Measurements from ENCODE around the gene PALB2.
A peak's percentile ranks its signal among the peaks of the same experiment; 100 is the strongest.

Gene PALB2

DNA sequence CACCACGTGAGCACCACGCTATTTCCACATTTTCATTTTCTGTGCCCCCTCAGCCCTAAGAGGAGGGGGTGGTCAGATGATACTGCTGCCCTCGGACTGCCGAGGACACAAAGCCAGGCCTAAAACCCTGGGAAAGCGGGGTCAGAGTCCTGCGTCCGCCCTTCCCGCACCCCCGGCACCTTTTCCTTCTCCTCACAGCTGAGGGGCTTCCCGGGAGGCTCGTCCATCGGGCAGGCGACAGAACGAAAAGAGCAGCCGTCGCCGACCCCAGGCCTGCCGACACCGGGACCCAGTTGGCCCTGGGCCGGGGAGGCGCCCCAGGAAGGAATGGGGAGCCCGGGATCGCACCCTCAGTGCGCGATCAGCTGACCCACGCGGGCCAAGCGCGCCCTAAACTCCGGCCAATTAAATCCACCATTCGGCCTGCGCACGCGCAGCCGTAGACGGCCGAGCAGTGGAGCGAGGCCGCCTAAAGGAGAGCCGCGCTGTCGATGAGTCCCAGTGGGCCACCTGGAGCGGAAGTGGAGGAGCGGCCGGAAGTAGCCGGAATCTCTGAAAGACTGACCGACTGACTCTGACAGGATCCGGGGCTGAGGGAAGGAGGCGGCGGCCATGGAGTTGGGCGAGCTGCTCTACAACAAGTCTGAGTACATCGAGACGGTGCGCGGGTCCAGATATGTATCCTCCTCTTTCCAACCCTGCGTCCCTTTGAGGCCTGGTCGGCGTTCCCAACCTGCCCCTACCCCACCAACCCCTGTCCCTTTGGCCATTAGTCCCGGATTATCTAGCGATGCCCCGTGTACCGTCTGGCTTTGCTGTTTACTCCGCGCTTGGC lies at the start of gene PALB2, which contains the start of gene DCTN5:
Gene PALB2 (minus strand): TSS at position 380 of the 835 bp plus-strand sequence. CDS start 153 bp downstream, at position 227.
Gene DCTN5 (plus strand): TSS at position 536 of the 835 bp plus-strand sequence. CDS start 77 bp downstream, at position 613.
- FAIRE-seq = no peak

DNA sequence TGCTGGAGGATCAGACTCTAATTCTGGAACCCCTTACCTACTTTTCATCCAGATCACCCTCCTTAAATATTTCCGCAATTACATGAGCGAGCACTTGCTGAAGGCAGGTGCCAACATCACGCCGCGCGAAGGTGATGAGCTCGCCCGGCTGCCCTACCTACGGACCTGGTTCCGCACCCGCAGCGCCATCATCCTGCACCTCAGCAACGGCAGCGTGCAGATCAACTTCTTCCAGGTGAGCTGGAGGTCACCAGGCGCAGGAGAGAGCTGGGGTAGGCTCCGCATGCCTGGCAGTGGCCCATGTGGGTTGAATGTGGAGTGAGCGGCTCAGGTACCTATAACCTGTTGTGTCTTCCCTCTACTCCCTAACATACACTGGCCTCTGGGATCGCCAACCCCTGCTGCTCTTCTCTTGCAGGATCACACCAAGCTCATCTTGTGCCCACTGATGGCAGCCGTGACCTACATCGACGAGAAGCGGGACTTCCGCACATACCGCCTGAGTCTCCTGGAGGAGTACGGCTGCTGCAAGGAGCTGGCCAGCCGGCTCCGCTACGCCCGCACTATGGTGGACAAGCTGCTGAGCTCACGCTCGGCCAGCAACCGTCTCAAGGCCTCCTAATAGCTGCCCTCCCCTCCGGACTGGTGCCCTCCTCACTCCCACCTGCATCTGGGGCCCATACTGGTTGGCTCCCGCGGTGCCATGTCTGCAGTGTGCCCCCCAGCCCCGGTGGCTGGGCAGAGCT lies 48.5 kb upstream of the PALB2 start:
- FAIRE-seq = no peak
- no peak for DNase-seq (ENCODE audit: low spot score)

More for the DNA sequence above, at the start of gene PALB2, which contains the start of gene DCTN5:
- peak; percentile 95 for DNase-seq (ENCODE audit: low spot score)

DNA sequence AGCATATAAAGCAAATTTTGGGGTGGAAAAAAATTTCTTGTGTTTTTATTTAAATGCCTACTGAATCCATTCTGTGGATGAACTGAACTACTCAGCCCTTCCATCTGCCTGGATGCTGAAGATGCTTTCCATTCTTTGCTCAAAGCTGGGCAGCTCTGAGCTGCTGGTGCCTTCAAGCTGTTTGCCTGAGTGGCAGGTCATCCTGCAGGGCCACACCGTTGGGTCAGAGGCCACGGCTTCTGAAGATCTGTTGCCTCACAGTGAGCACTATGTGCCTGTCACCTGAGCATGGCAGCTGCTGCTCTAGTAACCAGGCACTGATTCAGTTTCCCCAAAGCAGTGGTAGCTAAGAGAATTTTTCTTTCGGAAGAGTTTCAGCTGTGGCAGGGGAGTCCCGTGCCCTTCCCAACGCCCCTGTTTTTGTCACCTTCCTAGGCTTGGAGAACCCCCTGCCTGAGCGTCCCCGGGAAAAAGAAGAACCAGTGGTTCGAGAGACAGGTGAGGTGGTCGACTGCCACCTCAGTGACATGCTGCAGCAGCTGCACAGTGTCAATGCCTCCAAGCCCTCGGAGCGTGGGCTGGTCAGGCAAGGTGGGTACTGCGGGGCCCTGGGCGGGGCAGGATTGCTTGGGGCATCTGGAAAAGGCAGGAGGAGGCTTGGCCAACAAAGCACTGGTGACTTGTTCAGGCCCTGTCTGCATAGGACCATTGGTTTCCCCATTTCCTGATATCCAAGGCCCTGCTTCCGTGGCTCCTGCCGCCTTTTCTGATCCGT lies 46.1 kb upstream of the PALB2 start:
- DNase-seq (ENCODE audit: low spot score) (no peak), FAIRE-seq (no peak)

DNA sequence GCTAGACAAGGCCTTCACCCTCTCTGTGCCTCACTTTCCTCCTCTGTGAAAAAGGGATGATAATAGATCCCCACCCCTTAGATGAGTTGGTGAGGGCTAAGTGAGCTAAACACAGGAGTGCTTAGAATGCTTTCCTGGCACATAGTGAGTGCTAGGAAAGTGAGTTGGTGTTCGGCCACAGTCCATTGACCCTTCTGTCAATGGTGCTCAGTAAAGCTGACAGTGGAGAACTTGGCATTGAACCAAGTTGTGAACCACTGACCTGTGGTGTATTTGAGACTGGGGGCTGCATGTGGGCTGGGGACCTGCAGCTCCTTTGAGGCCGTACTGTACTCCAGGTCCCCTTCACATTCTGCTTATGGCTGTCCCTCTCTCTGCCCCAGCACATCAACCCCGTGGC lies 42.4 kb upstream of the PALB2 start:
- no peak for DNase-seq (ENCODE audit: low spot score)
- no peak for FAIRE-seq

DNA sequence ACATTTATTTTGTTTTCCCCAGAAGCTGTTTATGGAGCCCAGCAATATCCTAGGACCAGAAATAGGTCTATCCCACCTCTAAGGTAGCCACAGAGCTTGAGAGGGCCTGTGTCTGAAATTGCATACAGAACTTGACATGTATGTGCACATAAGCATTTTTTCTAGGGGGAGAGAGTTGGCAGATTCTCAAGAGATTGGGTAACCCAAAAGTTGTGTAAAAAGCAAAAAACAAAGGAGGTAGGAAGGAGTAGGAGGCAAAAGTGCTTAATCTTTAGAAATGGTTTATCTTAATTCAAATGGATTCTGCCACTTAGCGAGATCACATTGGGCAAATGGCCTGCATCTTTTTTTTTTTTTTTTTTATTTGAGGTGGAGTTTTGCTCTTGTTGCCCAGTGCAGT lies 41.1 kb upstream of the PALB2 start:
- DNase-seq (ENCODE audit: low spot score) (no peak), FAIRE-seq (no peak)

DNA sequence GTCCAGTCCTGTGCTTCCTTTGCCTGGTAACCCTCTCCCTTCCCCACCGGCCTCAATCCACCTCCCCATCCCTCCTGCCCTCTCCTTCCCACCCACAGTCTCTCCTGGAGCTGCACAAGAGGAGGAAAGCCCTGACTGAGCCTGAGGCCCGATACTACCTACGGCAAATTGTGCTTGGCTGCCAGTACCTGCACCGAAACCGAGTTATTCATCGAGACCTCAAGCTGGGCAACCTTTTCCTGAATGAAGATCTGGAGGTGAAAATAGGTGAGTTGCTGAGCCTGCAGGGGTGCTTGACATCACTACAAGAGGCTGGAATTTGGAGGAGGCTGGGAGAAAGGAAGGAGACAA lies 38.9 kb upstream of the PALB2 start:
- no peak for FAIRE-seq

DNA sequence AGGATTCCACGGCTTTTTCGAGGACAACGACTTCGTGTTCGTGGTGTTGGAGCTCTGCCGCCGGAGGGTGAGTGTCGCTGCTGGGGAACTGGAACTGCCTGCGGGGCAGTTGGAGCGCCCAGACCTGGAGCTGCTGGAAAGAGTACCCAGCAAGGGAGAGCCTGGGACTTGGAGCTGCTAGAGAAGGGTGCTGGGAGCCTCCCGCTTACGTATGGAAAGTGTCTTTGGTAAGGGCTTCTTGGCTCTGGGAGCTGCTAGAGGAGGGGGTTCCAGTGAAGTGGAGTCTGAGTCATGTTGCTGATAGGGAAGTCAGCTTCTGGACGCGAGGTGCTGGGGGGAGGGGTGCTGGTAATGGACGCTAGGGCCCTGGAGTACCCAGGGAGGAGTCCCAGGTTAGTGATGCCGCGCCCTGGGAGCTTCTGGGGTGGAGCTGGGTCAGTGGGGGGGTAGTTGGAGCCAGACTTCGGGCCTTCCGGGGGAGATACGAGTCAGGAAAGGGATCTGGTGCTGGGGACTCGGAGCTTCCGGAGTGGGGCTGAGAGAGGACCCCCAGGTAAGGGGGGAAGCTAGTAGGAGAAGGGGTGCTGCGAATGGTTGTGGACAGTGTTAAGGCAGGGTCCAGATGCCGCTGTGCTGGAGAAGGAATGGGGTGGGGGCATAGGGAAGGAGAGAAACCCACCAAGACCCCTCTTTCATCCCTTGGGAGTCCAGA lies 38.3 kb upstream of the PALB2 start:
- no peak for FAIRE-seq
- DNase-seq (ENCODE audit: low spot score) = peak; percentile 58

More for the DNA sequence above, 38.9 kb upstream of the PALB2 start:
- DNase-seq (ENCODE audit: low spot score) = no peak

DNA sequence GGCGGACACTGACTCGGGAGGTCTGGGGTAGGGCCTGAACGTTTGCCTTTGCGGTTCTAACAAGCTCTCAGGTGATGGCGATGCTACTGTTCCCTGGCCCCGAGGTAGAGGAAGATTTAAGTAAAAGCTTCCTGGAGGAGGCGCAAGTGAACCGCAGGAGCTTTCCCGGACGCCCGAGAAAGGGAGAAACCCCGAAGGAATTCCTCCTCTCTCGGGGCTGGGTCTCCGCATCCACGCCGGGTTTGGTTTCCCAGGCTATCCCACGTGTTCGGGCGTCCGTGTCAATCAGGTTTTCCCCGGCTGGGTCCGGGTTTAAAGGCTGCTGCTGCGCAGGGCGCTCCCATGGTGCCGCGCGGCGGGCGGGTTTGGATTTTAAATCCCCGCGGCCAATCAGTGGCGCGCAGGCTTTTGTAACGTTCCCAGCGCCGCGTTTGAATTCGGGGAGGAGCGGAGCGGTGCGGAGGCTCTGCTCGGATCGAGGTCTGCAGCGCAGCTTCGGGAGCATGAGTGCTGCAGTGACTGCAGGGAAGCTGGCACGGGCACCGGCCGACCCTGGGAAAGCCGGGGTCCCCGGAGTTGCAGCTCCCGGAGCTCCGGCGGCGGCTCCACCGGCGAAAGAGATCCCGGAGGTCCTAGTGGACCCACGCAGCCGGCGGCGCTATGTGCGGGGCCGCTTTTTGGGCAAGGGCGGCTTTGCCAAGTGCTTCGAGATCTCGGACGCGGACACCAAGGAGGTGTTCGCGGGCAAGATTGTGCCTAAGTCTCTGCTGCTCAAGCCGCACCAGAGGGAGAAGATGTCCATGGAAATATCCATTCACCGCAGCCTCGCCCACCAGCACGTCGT lies 37.5 kb upstream of the PALB2 start, which contains the start of gene PLK1:
Gene PLK1 (plus strand): TSS at position 460 of the 844 bp plus-strand sequence. CDS start 44 bp downstream, at position 504.
- FAIRE-seq = no peak
- peak; percentile 90 for DNase-seq (ENCODE audit: low spot score)

DNA sequence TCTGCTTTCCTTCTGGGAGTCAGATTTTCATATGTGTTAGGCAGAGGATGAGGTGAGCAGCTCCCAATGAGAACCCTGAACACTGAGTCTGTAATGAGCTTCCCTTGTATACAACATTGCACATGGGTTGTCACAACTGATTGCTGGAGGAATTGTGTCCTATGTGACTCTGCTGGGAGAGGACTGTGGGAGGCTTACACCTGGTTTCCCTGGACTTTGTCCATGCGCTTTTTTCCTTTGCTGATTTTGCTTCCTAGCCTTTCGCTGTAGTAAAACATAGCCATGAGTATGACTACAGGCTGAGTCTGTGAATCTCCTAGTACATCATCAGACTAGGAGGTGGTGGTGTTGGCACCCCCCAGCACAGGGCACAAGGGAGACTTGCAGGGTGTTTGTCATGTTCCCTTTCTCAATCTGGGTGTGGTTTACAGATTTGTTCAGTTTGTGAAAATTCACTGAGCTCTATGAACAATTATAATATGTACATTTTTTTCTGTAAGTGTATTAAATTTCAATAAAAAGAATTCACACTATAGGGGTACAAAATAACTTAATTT lies 35.9 kb upstream of the PALB2 start:
- FAIRE-seq (no peak), DNase-seq (ENCODE audit: low spot score) (no peak)

DNA sequence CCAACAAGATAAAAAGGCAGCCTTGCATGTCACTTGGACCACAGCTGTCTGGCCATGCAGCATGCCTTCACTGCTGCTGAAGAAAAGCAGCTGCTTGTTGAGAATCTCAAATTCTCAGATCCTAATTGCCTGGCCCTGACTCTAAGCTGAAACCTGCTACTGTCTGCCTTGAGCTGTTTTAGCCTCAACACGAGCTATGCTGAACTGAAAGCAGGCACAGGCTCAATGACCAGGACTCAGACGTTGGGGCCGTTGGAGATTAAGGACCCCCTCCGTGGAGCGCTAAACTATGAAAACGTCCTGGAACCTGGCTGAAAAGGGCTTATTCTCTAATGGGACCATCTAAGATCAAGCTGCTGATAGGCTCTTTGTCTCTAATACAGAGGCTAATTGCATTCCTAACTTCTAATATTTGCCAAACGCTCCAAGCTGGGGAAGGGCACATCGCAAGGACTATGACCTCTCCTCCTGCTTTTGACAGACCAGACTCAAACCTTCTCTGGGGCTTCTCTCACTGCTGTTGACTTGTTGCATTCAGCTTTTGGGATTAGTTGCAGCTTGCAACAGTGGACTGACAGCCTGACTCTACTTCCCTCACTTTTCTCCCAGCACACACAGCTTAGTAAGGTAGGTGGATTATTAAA lies 33.0 kb upstream of the PALB2 start:
- DNase-seq (ENCODE audit: low spot score) = no peak
- FAIRE-seq = no peak

DNA sequence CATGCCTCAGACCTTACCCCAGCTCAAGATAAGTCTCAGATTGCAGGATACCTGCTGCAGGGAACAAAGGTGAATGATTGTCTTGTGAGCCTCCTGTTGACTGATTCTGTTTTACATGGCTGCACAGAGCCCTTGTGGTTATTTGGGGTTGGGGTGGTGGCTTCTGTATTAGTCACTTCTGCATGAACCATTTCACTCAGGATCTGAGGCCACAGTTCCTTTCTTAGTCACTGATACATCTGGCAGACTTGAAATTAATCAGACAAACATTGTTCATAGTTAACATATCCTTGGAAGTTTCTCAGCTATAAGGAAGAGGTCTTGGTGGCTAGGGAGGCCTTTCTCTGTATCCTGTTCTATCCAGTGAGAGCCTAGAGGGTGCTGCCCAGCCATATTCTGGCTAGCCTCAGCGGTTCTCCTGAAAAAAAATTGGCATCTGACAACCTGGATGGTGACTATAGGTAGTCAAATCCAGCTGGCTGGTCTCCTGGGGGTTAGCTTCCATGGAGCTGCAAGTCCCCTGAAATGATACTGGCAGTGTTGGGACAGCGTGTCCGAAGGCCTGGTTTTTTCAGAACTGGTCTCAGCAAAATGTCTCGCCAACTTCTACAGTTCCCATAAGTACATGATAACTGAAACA lies 29.1 kb upstream of the PALB2 start:
- no peak for FAIRE-seq
- DNase-seq (ENCODE audit: low spot score) = no peak

DNA sequence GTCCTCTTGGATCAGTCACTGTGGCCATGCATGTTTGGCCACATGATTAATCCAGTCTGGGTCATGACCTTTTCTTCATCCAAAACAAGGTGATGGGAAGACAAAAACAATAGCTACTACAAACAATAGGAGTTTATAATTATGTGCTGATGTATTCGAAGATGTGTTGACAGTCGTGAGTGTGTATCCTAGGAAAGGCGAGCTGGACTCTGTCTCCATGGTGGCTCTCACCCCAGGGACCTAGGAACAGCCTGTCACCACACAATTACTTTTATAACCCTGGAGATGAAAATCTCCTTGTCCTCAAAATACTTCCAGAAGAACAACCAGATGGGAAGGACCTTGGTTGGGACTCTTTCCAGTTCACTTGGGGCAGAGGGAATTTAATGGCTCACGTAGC lies 27.8 kb upstream of the PALB2 start:
- DNase-seq (ENCODE audit: low spot score) = no peak
- no peak for FAIRE-seq

DNA sequence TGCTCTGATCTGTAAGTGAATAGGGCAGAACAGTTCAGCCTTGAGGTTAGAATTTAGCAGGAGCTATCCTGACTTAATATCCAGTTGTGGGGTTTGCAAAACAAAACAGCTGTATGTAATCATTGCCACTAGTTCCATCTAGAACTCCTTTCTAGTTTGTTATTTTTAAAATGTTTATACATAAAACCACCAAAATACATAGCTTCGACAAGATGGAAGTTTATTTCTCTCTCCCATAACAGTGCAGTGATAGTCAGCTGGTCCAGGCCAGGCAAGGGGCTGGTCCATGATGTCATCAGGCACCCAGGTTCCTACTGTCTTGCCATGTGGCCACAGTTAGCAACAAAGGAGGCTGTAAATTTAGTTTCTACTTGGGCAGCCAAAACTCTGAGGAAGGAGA lies 27.1 kb upstream of the PALB2 start:
- DNase-seq (ENCODE audit: low spot score) = no peak

DNA sequence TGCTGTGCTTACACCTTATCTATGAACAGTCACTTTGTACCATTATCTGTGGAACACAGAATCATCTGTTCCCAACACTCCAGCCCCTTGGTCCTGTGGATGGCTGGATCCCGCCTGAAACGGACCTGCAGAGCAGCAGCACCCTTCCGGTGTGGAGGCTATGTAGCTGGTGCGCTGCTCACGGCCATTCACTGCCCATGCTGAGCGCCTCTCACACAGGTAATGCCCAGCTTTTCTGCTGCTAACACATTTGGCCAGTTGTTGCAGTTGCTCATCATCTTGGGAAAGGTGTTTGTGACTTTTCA lies 26.2 kb upstream of the PALB2 start:
- FAIRE-seq (no peak), DNase-seq (ENCODE audit: low spot score) (no peak)

More for the DNA sequence above, 27.1 kb upstream of the PALB2 start:
- FAIRE-seq = no peak

DNA sequence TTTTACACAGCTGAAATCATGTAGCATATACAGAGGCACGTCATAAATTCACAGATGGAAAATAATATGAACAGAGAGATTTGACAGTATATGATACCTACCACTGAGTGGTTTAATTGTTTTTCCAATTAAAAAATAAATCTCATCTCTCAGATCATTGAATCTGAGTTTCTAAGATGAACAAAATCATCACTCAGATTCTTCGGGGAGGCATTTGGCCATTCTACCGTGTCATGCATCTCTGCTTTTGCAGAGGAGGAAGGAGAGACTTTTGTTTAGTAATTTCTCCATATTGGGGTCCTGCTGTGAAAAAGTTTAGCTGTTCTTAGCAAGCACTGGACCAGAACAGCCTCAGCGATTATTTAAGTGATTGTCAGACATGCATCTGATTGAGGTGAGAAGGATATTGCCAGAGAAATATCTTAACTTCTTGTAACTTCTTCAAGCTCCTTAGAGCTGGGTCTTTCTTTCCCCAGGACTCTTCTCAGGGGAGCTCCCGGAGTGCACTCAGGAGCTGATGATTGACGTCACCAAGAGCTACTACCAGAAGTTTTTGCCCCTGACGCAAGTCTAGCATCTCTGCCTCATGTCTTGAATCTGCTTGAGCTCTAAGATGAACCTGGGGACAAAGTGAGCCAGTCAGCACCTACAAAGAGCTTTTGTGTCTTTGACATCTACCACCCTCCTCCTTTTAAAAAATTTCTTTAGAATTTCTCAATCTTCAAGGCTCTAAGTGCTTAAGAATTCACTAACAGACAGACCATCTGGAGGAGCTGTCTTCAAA lies 25.7 kb upstream of the PALB2 start:
- DNase-seq (ENCODE audit: low spot score) = no peak
- FAIRE-seq = no peak

DNA sequence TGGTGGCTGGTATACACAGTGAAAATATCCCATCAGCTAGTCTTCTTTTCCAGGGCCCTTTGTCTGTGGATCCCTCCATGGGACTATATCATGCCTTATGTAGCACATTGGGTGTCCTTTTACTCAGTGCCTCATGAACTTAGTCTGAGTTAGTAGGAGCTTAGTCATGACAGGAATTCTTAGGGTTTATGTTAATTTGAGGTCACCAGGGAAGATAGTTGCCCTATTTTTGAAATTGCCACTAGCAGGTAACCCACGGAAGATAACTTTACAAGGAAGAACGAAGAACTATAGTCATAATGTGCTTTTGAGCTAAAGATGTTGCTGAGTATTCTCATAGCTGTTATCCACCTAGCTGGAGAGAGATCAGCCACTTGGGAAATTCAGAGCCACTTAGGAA lies 22.8 kb upstream of the PALB2 start:
- no peak for DNase-seq (ENCODE audit: low spot score)
- no peak for FAIRE-seq

DNA sequence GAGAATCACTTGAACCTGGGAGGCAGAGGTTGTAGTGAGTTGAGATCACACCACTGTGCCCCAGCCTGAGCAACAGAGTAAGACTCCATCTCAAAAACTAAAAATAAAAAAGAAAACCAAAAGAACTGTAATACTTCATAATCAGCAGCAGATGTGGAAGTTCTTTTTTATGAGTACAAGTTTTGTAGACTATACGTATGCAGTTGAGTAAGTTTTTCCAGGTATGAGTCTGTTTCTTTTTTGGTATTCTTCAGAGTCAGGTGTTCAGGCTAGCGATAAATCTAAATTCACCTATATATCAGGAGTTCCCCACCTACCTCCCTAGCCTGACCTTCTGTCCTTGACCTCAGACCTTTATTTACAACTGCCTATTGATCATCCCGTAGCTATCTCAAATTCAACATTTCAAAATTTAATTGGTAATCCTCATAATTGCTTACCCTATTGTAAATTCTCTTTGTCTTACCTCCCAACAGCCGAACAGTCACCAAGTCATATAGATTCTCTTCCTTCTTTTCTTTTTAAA lies 10.9 kb upstream of the PALB2 start:
- no peak for DNase-seq (ENCODE audit: low spot score)
- FAIRE-seq = no peak
